ENCODE results near the gene ATP7B. TPM values are rescaled to one million over a fixed set of nuclear protein-coding genes. Genes with fewer than 3 reads are reported as not detected.
"Not testable (repeated sequence)": the region's sequence is repeated elsewhere in the genome, so short reads cannot be mapped to it uniquely, and the experiment has no call there.

Gene ATP7B
- total RNA-seq, 4 donors from 2014 or later = 2.0 to 8.3 (median 5.1) TPM

DNA sequence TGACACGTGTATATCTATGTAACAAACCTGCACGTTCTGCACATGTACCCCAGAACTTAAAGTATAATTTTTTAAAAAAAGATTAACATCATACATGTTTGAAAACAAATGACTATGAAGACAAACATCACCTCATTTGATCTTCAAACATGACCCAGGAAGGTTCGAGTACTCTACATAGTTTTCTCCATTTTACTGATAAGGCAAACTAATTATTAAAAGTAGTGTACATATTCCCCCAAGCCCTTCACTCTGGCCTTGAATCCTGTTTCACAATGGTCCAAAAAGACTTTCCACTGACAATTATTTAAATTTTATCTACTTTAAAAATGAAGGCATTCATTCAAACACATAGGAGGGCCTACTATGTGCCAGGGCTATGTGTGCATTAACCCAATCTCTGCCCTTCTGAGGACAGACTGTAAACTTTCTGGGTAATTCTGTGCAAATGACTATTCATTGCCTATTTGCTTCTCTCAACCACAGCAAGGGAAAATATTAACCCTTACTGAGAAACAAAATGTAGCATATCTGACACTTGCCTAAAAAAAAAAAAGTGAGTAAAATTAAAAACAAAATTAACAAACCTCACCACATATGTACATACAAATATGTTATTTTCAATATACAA lies 22.1 kb downstream of the ATP7B start:
- Histone ChIP-seq H3K36me3 (no peaks in the 10 kb centered on the region), H3K27me3 (no peaks in the 10 kb centered on the region), H3K9me3 (no peaks in the 10 kb centered on the region), H3K4me1 (no peaks in the 10 kb centered on the region), H3K4me3 (no peak overlapping the region), H3K27ac (no peak overlapping the region)
- 87% methylated on average over 3 of the region's 3 CpGs for WGBS
- DNase-seq (ENCODE audit: low spot score in 2 of 2) = no peak
- TF ChIP-seq POLR2A (IDR thresholded peaks at IDR 0.05) (no peak), EP300 (IDR thresholded peaks at IDR 0.05) (no peak), POLR2AphosphoS5 (IDR thresholded peaks at IDR 0.05) (no peak)
- TF ChIP-seq, protein P1, sequence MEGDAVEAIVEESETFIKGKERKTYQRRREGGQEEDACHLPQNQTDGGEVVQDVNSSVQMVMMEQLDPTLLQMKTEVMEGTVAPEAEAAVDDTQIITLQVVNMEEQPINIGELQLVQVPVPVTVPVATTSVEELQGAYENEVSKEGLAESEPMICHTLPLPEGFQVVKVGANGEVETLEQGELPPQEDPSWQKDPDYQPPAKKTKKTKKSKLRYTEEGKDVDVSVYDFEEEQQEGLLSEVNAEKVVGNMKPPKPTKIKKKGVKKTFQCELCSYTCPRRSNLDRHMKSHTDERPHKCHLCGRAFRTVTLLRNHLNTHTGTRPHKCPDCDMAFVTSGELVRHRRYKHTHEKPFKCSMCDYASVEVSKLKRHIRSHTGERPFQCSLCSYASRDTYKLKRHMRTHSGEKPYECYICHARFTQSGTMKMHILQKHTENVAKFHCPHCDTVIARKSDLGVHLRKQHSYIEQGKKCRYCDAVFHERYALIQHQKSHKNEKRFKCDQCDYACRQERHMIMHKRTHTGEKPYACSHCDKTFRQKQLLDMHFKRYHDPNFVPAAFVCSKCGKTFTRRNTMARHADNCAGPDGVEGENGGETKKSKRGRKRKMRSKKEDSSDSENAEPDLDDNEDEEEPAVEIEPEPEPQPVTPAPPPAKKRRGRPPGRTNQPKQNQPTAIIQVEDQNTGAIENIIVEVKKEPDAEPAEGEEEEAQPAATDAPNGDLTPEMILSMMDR (IDR thresholded peaks at IDR 0.05) = no peak

DNA sequence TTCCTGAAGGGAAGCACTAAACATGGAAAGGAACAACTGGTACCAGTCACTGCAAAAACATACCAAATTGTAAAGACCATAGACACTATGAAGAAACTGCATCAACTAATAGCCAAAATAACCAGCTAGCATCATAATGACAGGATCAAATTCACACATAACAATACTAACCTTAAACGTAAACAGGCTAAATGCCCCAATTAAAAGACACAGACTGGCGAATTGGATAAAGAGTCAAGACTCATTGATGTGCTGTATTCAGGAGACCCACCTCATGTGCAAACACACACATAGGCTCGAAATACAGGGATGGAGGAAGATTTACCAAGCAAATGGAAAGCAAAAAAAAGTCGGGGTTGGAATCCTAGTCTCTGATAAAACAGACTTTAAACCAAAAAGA lies 26.3 kb downstream of the ATP7B start:
- not testable (repeated sequence) for H3K27ac ChIP-seq; H3K4me3 ChIP-seq; DNase-seq (ENCODE audit: low spot score in 2 of 2); H3K36me3 ChIP-seq; H3K9me3 ChIP-seq; H3K4me1 ChIP-seq; H3K27me3 ChIP-seq
- WGBS = 93% methylated on average over 4 of the region's 4 CpGs

DNA sequence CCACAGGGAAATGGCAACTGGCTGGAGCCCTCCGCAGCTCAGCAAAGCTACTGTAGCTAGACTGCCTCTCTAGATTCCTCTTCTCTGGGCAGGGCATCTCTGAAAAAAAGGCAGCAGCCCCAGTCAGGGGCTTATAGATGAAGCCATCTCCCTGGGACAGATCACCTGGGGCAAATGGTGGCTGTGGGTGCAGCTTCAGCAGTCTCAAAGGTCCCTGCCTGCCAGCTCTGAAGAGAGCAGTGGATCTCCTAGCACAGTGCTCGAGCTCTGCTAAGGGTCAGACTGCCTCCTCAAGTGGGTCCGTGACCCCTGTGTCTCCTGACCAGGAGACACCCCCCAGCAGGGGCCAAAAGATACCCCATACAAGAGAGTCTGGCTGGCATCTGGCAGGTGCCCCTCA lies 28.0 kb downstream of the ATP7B start:
- not testable (repeated sequence) for H3K9me3 ChIP-seq; DNase-seq (ENCODE audit: low spot score in 2 of 2); H3K27ac ChIP-seq; H3K27me3 ChIP-seq; H3K4me3 ChIP-seq; H3K4me1 ChIP-seq; H3K36me3 ChIP-seq
- WGBS = 100% methylated on average over 1 of the region's 3 CpGs

DNA sequence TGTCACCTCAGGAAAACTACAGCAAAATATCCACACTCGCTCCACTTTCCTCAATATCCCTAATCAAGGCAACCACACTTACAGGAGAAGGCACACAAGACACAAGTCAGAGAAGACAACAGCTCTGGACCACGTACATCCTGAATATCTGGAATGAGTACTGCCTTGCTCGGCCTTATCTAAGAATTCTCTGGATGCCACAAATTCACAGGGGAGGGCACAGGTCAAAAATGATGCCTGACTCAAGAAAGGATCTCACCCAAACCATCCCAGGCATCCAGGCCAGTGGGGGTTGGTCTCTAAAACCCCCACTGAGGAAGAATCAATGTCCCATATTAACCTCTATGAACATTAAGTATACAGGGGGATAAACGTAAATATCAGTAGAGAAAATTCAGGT lies 29.9 kb downstream of the ATP7B start:
- H3K4me3 ChIP-seq = no peak overlapping the region
- no peaks in the 10 kb centered on the region for H3K36me3 ChIP-seq
- no peak for TF ChIP-seq POLR2A (IDR thresholded peaks at IDR 0.05)
- TF ChIP-seq, protein P1 (IDR thresholded peaks at IDR 0.05) = no peak
- TF ChIP-seq EP300 (IDR thresholded peaks at IDR 0.05) = no peak
- no peak for TF ChIP-seq POLR2AphosphoS5 (IDR thresholded peaks at IDR 0.05)
- no peaks in the 10 kb centered on the region for H3K4me1 ChIP-seq
- no peak overlapping the region for H3K27ac ChIP-seq
- H3K27me3 ChIP-seq = no peaks in the 10 kb centered on the region
- H3K9me3 ChIP-seq = no peaks in the 10 kb centered on the region
- 72% methylated on average over 4 of the region's 4 CpGs for WGBS
- DNase-seq (ENCODE audit: low spot score in 2 of 2) = no peak

DNA sequence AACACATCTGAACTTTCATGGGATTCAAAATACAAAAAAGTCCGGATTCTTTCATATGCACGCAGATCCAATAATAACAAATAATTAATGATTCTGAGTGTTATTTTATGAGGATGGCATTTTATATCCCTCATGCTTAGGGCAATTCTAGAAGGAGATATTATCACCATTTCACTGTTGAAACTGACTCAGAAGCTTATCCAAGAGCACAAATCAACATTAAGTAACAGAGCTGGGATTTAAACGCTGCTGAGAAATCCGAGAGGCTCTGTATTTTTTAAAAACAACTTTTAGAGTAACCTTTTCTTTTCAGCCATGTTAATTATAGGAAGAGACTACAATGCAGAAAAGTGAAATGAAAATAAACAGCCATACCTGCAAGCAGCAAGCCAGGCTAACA lies 30.3 kb downstream of the ATP7B start:
- Histone ChIP-seq H3K36me3 (no peaks in the 10 kb centered on the region), H3K4me3 (no peak overlapping the region), H3K27ac (no peak overlapping the region), H3K9me3 (no peaks in the 10 kb centered on the region), H3K4me1 (no peaks in the 10 kb centered on the region), H3K27me3 (no peaks in the 10 kb centered on the region)
- WGBS = 52% methylated on average over 4 of the region's 4 CpGs
- DNase-seq (ENCODE audit: low spot score in 2 of 2) = no peak
- TF ChIP-seq EP300 (IDR thresholded peaks at IDR 0.05) = no peak
- TF ChIP-seq POLR2A (IDR thresholded peaks at IDR 0.05) = no peak
- TF ChIP-seq POLR2AphosphoS5 (IDR thresholded peaks at IDR 0.05) = no peak
- TF ChIP-seq, protein P1 (IDR thresholded peaks at IDR 0.05) = no peak

DNA sequence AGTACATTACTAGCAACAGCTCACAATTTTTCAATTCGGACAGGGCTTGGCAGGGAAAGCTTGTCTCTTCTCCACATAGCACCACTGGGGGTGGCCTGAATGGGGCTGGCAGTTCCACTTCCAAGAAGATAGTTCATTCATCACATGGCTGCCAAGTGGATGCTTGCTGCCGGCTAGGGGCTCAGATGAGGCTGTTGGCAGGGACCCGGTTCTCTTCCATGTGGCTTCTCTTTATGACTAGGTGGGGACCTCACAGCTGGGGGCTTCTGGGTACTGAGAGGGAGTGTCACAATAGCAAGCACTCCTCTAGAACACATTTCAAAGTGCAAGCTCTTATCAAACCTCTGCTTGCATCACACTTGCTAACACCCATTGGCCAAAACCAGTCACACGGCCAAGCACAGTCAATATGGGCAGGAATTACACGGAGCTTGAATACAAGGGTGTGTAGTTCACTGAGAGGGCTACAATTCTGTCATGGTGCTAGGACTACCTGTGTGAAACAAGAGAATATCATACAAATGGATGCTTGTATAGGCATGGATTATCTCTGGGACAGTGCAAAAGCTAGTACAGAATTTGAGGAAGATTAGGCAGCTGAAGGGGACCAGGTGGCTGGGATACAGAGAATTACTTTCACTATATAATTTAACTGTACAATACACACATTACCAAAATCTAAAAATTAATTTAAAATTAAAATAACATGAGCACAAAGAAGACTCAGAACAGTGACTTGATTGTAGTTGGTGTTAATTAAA lies 32.3 kb downstream of the ATP7B start:
- no peak overlapping the region for H3K4me3 ChIP-seq
- TF ChIP-seq EP300 (IDR thresholded peaks at IDR 0.05) (no peak), POLR2A (IDR thresholded peaks at IDR 0.05) (no peak), POLR2AphosphoS5 (IDR thresholded peaks at IDR 0.05) (no peak)
- TF ChIP-seq, protein P1 (IDR thresholded peaks at IDR 0.05) = no peak
- H3K36me3 ChIP-seq = no peaks in the 10 kb centered on the region
- no peak overlapping the region for H3K27ac ChIP-seq
- H3K27me3 ChIP-seq = no peaks in the 10 kb centered on the region
- no peaks in the 10 kb centered on the region for H3K4me1 ChIP-seq
- no peak for DNase-seq (ENCODE audit: low spot score in 2 of 2)
- H3K9me3 ChIP-seq = no peaks in the 10 kb centered on the region
- 47% methylated on average over 5 of the region's 5 CpGs for WGBS
